ENCODE results near the gene DESI1.
"Not testable (repeated sequence)": the region's sequence is repeated elsewhere in the genome, so short reads cannot be mapped to it uniquely, and the experiment has no call there.

Gene DESI1

DNA sequence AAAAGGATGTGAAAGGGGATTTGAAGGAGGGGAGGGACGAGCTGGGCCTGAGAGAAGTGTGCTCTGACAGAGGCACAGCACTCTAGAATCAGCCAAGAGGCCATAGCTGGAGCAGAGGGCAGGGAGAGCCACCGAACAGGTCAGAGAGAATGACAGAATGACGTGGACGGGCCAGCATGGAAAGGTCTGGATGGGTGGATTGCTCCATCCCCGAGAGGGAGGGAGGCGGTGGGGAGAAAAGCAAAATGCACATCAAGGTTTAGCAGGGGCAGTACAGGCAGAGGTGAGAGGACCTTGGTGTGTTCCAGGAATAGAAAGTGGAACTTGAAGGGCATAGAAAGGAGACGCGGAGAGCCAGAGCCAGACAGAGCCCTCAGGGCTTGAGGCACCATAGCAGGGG lies 38.1 kb downstream of the DESI1 start:
- no peak for DNase-seq

DNA sequence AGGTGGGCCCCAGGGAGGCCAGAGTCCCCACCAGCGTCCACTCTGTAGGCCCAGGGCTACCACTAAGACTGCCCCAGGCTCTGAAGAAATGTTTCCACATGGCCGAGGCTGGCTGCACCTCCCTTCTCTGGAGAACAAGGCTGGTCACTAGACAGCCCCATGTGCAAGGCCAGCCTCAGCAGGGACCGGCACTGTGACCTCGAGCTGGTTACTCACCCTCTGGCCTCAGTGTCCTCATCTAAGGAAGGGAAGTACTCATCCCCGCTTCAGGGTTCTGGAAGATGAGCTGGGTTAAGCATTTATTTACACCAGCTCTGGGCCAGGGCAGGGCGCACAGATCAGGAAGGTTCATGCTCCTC lies 40.9 kb downstream of the DESI1 start:
- DNase-seq = no peak

DNA sequence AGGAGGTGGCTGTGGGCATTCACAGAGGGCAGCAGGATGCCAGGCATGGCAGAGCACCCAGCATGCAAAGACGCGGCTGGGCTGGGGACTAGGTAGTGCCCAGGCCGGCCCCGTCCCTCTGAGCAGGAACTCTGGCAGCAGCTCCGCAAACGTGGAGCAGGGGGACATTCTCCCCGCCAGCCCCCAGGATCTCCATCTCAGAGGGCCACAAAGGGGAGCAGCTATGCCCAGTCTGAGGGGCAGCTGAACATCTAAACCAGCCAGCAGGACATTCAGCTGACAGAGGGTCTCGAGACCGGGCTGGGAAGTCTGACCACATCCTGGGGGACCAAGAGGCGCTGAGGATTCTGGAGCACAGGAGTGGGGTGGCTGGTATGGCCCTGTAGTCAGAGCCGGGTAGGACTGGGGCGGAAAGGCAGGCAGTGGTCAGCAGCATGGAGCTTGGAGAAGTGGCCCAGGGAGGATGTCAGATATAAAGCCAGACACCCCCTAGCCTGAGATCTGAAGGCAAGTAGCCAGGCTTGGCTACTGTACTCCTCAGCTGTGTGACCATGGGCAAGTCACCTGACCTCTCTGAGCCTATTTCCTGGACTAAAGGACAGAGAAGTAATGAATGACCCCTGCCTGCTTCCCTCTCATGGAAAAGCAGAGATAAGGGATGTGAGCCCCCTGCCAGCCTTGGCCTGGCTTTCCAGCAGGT lies 41.4 kb downstream of the DESI1 start:
- no peak for DNase-seq

DNA sequence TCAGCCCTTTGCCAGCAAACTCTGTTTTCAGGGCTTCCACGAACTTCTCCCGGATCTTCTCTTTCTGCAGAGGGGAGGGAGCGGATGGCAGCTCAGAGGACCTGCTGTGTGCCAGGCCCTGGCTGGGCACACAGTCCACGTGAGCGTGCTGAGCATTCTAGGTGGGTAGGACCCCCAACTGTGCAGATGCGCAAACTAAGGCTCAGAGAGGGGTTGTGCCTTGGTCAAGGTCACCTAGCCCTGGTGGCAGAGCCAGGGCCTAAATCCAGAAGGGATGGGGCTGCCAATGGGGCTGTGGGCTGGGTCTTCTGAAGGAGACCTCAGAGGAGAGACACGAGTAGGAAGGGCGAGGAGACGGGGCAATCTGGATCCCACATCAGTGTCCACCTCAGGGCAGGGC lies 42.0 kb downstream of the DESI1 start:
- DNase-seq = no peak

DNA sequence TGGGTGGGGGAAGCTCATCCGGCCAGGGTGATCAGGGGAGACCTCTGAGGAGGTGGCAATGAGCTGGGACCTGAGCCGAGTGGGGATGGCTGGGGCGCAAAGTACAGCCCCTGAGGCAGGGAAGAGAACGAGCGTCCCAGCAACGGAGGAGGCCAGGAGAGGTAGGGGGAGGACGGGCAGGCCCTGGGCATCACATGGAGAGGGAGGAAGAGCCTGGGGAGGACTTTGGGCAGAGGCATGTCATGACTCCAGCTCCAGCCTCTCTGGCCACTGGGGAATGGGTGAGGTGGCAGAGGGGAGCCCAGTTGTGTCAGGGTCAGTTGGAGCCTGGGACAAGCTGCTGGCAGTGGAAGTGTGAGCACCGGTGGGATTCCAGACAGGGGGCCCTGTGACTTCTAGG lies 42.7 kb downstream of the DESI1 start:
- no peak for DNase-seq

DNA sequence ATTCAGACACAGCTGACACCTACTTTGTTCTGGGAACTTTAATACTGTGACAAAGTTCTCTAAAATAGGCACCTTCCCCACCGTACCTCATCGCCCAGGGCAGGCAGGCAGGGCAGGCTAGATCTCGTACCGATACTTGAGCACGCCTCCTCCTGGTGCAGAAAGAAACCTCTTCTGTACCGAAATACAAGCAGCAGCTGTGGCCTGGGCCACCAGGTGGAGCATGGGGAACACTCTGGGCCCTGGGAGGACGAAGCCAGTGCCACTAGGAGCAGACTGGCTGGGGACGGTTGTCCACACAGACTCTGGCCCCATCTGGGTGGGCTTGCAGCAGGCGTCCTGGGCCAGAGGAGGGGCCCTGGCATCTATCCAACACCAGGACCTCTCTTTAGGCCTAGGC lies 44.0 kb downstream of the DESI1 start:
- peak; percentile 48 for DNase-seq

DNA sequence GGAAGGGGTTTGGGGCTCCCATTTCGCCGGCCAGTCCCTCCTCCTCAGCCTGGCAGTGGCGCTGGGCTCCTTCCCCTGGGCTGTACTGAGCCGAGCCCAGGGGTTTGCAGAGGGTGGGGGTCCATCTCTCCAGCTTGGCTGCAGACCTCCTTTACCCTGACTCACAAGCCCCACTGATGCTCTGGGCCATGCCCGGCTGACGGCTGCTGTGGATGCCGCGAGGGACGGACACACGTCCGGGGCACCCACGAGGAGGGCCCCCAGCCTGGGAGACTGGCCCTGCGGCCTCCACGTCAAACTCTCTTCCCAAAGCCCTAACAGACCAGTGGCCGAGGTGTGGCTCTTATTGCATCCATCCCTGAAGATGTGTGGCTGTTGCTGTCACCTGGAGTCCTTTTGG lies 45.3 kb downstream of the DESI1 start:
- DNase-seq = no peak

DNA sequence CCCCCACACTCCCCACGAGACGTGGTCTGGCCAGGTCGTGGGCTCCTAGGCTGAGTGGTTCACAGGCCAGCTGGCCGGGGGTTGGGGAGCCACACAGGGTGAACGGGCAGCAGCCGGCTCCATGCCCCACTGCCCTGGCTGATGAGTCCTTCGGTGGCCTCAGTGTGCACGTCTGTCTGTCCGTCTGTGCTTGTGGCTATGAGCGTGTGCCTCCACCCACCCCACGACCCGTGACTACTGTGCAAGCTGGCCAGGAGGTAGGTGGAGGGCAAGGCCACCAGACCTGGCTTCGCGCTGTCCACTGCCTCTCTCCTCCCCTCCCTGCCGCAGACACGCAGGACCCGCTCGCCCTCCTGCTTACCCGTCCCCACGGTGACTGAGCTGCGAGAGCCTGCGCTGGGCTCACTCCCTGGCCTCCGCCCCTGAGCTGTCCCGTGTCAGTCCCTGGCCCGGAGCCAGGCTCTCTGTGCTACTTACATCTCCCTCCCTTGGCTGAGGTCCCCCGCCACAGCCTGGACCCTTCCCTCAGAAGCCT lies 45.9 kb downstream of the DESI1 start:
- no peak for DNase-seq

DNA sequence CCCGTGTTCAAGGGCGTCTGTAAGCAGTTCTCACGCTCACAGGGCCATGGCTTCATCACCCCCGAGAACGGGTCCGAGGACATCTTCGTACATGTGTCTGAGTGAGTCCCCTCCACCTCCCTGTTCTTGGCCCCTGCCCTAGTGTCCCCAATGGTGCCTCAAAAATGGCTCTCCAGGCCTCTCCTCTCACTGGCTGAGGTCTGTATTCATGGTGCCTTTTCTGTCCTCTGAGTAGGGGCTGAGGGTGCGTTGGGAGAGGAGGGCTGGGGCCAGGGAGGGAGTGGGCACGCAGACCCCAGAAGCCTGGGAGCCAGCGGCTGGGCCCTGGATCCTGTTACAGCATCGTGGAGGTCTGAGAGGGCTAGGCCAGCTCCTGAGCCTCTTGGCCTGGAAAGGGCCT lies 47.2 kb downstream of the DESI1 start:
- DNase-seq = no peak

DNA sequence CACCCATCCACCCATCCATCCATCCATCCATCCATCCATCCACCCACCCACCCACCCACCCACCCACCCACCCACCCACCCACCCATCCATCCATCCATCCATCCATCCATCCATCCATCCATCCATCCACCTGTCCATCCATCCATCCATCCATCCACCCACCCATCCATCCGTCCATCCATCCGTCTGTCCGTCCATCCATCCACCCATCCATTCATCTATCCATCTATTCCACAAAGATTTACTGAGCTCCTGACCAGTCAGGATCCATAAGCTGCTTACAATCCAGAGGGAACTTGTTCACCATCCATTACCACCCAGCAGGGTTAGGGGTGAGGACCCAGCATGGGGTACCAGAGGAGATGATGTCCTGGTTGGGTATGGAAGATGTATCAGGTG lies 48.5 kb downstream of the DESI1 start:
- not testable (repeated sequence) for DNase-seq

DNA sequence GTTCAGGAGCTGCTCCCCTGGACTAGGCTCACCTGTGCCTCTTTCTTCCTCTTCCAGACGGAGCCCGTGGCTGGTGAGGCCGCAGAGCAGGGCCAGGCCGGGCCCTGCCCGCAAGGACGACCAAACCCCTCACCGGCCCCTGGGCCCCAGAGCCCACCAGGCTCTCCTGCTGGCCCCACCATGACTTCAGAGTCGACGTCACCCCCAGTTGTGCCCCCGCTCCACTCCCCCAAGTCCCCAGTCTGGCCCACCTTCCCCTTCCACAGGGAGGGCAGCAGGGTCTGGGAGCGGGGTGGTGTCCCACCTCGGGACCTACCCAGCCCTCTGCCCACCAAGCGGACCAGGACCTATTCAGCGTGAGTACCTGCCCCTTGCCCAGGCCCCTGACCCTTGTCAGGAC lies 49.1 kb downstream of the DESI1 start:
- no peak for DNase-seq

DNA sequence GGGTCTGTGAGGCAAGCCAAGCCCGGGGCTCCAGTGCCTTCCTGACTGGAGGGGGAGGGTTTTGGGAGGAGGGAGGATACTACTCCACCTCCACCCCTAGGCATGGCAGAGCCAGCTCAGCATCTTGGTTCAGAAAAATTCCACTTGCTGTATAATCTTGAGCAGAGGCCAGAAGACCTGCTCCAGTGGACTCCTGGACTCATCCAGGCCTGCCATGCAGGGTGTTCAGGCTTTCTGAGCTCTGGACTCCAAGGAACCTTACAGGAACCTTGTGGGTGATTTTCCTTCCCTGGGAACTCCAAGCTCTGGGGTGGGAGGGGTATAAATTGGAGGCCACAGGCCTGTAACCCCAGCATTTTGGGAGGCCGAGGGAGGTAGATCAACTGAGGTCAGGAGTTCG lies 50.6 kb downstream of the DESI1 start:
- no peak for DNase-seq

DNA sequence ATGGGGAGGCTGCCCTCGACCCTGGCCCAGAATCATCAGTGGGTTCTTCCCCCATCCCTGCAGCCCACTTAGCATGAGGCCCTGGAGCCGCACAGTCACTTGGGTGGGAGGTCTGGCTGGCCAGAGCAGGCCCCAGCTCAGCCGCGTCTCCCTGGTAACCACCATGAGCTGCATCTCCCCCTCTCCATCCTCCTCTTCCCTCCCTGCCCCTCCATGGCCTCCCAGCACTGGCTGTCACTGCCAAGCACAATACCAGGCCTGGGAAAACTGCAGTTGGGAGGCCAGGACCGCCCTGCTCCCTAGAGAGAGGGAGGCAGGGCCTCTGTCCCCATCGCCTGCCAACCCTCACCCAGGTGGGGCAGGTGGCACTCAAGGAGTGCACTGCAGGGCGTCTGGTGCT lies 52.0 kb downstream of the DESI1 start:
- DNase-seq = no peak

DNA sequence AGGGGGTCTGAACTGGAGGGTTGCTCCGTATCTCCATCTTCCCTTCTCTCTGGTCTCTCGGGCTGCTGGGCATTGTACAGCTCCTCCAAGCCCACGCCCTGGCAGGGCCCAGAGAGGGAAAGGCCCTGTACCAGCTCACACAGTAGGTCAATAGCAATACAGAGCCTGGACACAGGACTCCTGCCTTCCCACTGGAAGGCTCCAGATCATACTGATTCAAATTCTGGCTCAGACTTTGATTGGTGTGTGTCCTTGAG lies 53.4 kb downstream of the DESI1 start:
- DNase-seq = no peak

DNA sequence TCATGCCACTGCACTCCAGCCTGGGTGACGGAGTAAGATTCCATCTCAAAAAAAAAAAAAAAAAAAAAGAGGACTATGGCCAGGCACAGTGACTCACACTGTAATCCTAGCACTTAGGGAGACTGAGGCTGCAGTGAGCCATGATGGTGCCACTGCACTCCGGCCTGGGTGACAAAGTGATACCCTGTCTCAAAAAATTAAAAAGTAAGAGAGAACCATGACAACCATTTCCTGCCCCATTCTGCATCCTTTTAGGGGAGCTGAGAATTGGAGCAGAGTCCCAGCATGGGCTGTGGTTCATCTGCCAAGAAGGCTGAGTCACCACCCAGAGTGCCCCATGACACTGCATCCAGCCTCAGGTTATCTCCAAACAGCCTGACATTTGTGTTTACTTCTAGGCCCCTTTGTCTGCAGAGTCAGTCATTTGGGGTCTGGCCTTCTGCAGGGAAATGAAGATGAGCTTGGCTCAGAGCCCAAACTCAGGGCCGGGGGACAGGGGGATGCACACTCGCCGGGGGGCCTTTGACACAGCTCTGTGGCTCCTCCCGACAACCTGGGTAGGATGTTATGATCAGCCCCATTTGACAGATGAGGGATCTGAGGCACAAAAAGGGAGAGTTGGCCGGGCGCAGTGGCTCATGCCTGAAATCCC lies 55.3 kb downstream of the DESI1 start:
- peak; percentile 77 for DNase-seq

DNA sequence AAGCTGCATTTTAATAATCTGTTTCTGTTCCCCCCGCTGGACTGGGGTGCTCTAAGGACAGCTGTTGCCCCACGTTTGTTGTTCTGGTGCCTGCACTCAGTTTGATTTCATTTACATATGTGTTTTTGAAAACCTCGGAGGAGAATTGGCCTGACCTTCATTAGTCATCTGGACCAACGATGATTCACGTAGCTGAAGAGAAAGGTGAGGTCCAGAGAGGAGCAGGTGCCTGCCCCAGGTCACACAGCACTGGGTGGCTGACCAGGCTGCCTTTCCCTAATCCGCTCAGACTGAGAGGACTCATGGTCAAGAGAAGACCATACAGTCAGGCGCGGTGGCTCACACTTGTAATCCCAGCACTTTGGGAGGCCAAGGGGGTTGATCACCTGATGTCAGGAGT lies 56.3 kb downstream of the DESI1 start:
- no peak for DNase-seq

DNA sequence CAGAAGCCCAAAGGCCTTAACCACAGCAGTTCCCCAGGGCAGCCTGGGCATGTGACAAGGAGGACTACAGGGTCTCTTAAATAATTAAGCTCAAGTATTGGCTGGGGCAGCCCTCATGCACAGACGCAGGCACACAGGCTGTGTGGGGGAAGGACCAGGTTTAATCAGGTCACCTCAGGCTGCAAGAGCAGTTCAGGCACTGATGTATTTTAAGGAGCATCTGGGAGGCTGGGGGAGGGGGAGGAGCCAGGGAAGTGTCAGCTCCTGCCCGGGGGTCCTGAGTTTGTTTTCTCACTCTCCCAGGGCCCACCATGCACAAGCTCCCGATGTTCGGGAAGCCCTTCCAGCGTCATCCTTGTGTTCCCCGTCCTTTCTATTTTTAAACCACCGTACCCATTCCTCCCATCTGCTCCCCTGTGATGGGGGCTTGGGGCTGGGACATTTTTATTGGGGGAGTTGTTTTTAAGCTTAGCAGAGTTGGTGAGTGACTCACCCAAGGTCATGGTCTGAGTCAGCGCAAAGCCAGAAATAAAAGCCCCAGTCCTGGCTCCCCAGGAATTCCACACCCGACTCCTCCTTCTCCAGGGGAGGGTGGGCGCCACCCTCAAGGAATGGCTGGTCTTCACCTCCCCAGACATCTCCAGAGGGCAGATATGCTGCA lies 57.7 kb downstream of the DESI1 start:
- DNase-seq = peak; percentile 91

DNA sequence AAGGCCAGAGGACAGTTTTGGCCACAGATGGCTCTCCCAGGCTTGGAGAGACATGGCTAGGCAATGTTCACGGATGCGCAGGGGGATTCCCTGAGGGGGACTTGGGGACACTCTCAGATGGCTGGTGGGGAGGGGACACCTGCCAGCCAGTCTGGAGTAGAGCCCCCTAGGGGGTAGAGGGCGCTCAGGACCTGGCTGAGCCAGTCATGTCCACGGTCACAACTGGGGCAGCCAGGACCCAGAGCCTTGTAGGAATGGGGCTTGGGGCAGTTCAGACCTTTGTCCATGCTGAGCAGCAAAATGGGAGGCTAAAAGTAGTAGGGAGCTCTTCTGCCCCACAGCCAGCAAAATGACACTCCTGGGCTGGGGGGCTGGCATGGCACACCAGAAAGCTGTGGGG lies 58.4 kb downstream of the DESI1 start:
- no peak for DNase-seq

DNA sequence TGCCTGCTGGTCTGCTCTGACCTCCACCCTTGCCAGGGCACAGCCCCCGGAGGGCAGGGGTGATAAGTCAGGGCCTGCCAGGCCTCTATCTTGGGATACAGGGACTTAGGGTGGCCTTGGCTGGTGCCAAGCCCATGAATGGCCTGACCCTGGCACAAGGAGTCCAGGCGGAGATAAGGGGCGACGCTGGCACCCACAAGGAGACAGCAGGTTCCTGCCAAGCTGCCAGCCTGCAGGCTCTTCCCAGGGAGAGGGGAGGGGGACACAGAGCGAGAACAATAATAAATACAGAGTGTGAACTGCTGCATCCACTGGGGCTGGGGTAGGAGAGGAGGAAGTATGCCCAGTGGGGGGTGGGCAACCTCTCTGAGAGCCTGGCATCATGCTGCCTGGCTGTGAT lies 59.1 kb downstream of the DESI1 start:
- no peak for DNase-seq

DNA sequence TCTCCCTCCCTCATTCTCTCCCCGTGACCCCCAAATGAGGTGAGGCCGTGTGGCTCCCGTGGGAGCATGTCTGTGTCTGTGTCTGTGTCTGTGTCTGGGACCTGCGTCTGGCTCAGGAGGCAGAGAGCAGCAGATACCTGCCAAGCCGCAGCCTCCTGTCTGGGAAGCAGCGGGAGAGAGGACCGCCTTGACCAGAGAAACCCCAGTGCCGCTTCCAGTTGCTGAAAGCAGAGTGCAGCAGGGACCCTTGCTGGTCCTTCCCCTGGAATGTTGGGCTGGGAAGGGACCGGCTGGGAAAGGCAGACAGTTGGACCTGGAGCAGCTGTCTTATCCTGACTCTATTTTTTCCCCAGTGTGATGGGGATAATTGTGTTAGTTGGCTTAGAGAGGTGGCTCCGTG lies 59.5 kb downstream of the DESI1 start:
- peak; percentile 21 for DNase-seq

DNA sequence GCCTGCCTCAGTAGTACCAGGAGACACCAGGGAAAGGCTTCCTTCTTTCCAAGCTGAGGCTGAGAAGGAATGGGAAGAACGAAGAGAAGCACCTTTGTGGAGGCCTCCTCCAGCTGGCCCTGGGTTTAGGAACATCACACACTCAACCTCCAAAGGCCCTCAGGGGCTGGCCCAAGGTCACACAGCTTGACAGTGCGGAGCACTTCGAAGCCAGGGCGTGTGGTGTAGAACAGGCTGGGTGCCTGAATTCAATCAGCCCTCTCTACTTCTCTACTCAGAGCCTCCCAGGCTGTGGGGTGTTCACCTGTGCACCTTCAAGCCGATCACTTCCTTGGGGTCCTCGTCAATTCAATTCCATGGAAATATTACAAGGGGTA lies 60.8 kb downstream of the DESI1 start:
- DNase-seq = no peak

DNA sequence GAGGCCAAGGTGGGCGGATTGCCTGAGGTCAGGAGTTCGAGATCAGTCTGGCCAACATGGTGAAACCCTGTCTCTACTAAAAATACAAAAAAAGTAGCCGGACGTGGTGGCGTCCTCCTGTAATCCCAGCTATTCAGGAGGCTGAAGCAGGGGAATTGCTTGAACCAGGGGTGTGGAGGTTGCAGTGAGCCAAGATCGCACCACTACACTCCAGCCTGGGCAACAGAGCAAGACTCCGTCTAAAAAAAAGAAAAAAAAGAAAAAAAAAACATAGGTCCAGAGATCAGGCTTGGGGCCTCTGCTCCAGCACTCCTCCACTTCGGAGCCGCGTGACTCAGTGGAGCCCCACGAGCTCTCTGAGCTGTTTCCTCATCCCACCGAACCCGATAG lies 62.6 kb downstream of the DESI1 start:
- not testable (repeated sequence) for DNase-seq

DNA sequence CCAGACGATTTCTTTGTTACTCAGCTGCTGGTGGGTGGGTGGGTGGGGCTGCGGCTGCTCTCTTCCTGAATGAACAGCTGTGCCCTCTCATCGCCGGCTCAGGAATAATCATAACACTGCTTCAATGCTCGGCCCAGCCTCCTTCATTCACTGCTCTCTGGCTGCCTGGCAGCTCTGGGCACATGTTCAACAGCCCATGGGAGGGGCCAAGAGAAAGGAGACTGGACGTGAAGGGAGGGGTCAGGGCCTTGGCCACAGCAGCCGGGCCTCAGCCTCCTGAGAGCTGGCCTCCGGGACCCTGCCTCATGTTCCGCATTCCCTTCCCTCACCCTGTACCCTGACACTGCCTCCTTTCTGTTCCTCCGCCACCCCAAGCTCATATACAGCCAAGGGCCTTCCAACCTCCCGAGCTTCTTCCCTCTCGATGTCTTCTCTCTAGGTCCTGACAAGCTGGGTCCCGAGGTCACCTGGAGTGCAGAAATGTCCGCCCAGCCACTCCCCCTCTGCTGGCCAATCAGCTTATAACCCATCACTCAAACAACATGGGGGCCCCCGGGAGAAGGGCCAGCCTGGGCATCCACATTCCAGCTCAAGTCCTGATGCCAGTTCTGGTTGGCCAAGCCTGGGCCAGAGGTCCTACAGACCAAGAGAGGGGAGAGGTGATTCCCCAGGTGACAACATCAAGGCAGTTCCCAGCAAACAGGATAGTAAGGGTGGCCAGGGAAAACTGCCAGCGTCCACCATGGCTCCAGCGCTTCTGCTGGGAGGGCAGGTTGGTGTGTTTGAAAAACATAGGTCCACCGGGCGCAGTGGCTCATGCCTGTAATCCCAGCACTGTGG lies 63.2 kb downstream of the DESI1 start:
- peak; percentile 84 for DNase-seq

DNA sequence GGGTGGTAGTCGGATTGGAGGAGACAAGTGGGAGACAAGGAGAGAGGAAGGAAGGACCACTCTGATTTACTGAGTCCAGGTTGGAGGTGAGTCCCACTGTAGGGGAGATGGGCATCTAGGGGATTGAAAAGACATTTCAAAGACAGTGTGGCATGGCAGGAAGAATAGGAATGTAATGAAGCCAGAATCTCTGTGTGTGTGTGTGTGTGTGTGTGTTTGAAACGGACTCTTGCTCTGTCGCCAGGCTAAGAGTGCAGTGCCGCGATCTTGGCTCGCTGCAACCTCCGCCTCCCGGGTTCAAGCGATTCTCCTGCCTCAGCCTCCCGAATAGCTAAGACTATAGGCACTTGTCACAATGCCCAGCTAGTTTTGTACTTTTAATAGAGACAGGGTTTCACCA lies 64.3 kb downstream of the DESI1 start:
- DNase-seq = no peak

Data from fibroblast of upper back skin (primary cell).